GM06990 (cell line): ENCODE data around the gene MITF.

Experiments
- DNase-seq: peaks from one replicate; pipeline ENCODE4 v3.0.0-alpha.2; 2011; ENCODE audit not compliant: insufficient read length; ENCODE audit errors: extremely low read depth
- H3K27me3 ChIP-seq: replicated peaks from 2 replicates; pipeline ENCODE4 v1.6.0; 2011; ENCODE audit warnings: low read length; ENCODE audit not compliant: control insufficient read depth, insufficient read depth
- H3K36me3 ChIP-seq: 2 replicates; pipeline ENCODE4 v1.5.1; 2011; ENCODE audit warnings: low read length; ENCODE audit not compliant: control insufficient read depth, insufficient read depth
- H3K4me3 ChIP-seq: replicated peaks from 2 replicates; pipeline ENCODE4 v1.5.1; 2011; ENCODE audit warnings: low read depth, mild to moderate bottlenecking, control low read depth, low read length
- TF ChIP-seq, protein P1 (sequence below): IDR thresholded peaks from 2 replicates; pipeline ENCODE4 v1.5.1; 2011; ENCODE audit warnings: low read length, control low read depth, mild to moderate bottlenecking, inconsistent platforms; ENCODE audit not compliant: insufficient read depth, poor library complexity, severe bottlenecking

MITF gene

DNA sequence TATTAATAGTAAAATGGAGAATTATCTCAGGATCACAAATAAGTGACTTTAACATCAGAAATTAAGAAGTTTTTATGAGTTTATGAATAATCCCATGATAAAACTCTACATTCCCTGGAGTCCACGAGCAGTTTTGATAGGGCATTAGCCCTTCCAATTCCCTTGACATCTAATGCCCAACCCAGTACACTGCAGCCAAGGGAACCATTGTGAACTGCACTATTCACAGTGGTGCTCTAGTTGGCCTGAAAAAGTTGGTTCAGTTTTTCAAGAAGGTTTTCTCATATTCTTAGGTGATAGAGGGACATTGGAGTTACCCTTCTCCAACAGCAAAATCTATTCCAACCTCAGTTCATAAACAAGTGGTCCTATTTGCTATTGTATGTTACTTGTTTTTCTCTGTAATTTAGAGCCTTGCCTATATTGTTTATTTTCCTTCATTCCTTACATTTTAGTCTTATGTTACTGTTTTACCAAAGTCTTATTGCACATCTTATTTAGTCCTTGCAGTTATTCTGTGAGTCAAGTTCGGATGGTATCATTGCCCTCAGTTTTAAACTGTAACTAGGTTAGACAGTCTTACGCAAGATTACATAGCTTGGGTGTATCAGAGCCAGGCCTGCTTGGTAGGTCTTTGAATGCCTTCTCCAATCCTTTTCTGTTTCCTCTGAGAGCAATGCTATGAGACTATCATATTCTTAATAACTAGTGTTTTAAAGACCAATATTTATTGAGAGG, 202.3 kb downstream of the MITF start:
- no peaks in the 10 kb centered on the region for H3K27me3 ChIP-seq
- H3K36me3 ChIP-seq, result no peaks in the 10 kb centered on the region
- no peak for DNase-seq
- H3K4me3 ChIP-seq, result no peak overlapping the region
- TF ChIP-seq, protein P1, sequence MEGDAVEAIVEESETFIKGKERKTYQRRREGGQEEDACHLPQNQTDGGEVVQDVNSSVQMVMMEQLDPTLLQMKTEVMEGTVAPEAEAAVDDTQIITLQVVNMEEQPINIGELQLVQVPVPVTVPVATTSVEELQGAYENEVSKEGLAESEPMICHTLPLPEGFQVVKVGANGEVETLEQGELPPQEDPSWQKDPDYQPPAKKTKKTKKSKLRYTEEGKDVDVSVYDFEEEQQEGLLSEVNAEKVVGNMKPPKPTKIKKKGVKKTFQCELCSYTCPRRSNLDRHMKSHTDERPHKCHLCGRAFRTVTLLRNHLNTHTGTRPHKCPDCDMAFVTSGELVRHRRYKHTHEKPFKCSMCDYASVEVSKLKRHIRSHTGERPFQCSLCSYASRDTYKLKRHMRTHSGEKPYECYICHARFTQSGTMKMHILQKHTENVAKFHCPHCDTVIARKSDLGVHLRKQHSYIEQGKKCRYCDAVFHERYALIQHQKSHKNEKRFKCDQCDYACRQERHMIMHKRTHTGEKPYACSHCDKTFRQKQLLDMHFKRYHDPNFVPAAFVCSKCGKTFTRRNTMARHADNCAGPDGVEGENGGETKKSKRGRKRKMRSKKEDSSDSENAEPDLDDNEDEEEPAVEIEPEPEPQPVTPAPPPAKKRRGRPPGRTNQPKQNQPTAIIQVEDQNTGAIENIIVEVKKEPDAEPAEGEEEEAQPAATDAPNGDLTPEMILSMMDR, result no peak

DNA sequence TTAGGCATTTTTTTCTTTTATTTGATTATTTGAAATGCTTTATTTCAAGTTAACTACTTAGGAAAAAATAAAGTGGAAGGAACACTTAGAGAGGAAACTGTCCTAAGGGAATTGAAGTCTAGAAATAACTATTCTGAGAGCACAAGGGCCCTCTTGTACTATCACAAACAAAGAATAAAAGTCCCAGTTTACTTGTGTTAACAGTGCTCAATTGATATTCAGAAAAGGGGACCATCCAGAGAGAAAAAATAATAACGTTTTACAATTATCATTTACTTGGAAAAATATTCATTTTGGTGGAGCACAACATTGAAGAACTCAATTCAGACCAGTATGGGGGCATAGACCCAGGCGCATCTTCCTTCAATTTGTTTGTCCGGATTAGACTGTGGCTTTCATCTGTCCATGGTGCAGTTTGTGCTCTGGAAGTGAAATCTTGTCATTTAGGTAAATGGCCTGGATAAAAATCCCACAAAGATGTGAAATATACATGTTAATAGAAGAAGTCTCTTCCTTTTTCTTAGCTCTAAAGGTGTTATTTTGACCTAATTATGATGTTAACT, 205.7 kb downstream of the MITF start:
- DNase-seq, result no peak
- H3K4me3 ChIP-seq, result no peak overlapping the region
- no peaks in the 10 kb centered on the region for H3K36me3 ChIP-seq
- TF ChIP-seq, protein P1, result no peak
- H3K27me3 ChIP-seq, result no peaks in the 10 kb centered on the region

- TF ChIP-seq, protein P1, result peak; percentile 52
- DNase-seq, result no peak
These were observed 209.1 kb downstream of the MITF start for GRCh38 chr3:69948246-69948862.

DNA sequence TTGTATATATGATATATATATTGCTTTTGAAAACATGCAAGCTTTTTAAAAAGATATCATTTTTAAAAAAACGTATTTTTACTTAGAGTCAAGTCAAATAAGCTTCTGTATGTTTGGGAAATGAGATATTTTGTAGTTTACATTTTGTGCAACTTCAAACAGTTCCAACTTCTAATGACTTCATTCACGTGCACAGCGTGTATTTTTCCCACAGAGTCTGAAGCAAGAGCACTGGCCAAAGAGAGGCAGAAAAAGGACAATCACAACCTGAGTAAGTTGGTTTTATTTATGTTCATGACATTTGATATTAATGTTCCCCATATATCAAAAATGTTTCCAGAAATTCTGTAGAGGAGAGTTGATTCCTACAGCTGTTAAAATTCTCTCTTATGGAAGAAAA, 212.4 kb downstream of the MITF start:
- Histone ChIP-seq H3K36me3 (no peaks in the 10 kb centered on the region), H3K4me3 (no peak overlapping the region), H3K27me3 (no peaks in the 10 kb centered on the region)
- no peak for DNase-seq
- TF ChIP-seq, protein P1, result no peak

More at GRCh38 chr3:69948246-69948862, 209.1 kb downstream of the MITF start:
- Histone ChIP-seq H3K36me3 (no peaks in the 10 kb centered on the region), H3K4me3 (no peak overlapping the region), H3K27me3 (no peaks in the 10 kb centered on the region)

DNA sequence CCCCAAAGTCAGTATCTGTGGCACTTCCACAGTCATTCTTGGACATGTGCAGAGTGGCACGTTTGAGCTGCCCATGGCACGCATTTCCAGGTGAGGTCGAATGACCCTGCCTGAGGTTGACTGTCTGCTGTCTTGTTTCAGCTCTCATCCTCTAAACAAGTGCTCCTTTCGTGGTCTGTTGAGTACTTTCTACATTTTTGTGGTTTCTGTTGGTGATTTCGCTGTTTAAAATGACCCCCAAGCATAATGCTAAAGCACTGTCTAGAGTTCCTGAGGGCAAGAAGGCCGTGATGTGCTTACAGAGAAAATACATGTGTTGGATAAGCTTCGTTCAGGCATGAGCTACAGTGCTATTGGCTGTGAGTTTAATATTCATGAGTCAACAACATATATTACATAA, 220.3 kb downstream of the MITF start:
- TF ChIP-seq, protein P1, result no peak
- no peaks in the 10 kb centered on the region for H3K27me3 ChIP-seq
- H3K4me3 ChIP-seq, result no peak overlapping the region
- no peak for DNase-seq
- no peaks in the 10 kb centered on the region for H3K36me3 ChIP-seq
